ENCODE data around the gene COQ8B. TPM values are rescaled to one million over a fixed set of nuclear protein-coding genes. Genes with fewer than 3 reads are reported as not detected.

COQ8B gene
- total RNA-seq, 1 experiment from 2014 or later = 35.7 TPM

DNA sequence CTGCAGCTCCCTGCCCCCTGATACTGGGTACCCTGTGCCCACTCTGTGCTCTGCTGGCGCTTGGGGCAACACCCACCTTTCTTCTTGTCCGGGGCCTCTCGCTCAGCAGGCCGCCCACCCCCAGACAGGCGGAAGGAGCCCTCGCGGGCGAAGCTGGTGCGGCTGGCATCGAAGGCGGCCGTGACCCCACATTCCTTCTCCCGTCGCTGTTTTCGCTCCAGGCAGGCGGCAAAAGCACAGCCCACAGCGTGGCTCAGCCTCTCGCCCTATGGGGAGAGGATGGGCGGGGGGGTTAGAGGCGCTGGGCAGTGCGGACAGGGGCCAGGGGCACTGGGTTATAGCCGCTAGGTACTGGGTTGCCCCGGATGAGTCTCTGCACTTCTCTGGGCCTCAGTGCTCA, 39.5 kb downstream of the COQ8B start:
- ChIA-PET CTCF (no interaction called here), POLR2A (no interaction called here)
- no peaks in the 10 kb centered on the region for H3K9me3 ChIP-seq
- H3K36me3 Mint-ChIP-seq (ENCODE audit: insufficient read depth, unreplicated experiment) = peaks cover 24% of the 10 kb centered on the region
- H3K36me3 ChIP-seq (ENCODE audit: control insufficient read depth, insufficient read depth, low read length) = no peaks in the 10 kb centered on the region
- no peak overlapping the region for H3K27ac Mint-ChIP-seq (ENCODE audit: unreplicated experiment)
- TF ChIP-seq, protein P1, sequence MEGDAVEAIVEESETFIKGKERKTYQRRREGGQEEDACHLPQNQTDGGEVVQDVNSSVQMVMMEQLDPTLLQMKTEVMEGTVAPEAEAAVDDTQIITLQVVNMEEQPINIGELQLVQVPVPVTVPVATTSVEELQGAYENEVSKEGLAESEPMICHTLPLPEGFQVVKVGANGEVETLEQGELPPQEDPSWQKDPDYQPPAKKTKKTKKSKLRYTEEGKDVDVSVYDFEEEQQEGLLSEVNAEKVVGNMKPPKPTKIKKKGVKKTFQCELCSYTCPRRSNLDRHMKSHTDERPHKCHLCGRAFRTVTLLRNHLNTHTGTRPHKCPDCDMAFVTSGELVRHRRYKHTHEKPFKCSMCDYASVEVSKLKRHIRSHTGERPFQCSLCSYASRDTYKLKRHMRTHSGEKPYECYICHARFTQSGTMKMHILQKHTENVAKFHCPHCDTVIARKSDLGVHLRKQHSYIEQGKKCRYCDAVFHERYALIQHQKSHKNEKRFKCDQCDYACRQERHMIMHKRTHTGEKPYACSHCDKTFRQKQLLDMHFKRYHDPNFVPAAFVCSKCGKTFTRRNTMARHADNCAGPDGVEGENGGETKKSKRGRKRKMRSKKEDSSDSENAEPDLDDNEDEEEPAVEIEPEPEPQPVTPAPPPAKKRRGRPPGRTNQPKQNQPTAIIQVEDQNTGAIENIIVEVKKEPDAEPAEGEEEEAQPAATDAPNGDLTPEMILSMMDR (IDR thresholded peaks at IDR 0.05; ENCODE audit: insufficient read depth in 1 of 2, low read depth in 1 of 2, low read length in 1 of 2, severe bottlenecking in 1 of 2, unreplicated experiment in 1 of 2) = no peak
- no peaks in the 10 kb centered on the region for H3K27me3 ChIP-seq (replicated peaks; ENCODE audit: control insufficient read depth, insufficient read depth, low read length)
- BruUV-seq (replicated peaks) = no TSS peak
- no peaks in the 10 kb centered on the region for H3K4me1 Mint-ChIP-seq (ENCODE audit: low read depth, unreplicated experiment)
- H3K4me3 ChIP-seq (ENCODE audit: low read depth, low read length) = no peak overlapping the region
- no peak for DNase-seq
- intact Hi-C loops (cut with micrococcal nuclease; ENCODE audit: unreplicated experiment) = no loop called here
- H3K9me3 Mint-ChIP-seq (ENCODE audit: unreplicated experiment) = no peaks in the 10 kb centered on the region
- no peaks in the 10 kb centered on the region for H3K27me3 Mint-ChIP-seq (ENCODE audit: insufficient read depth, unreplicated experiment)
- H3K4me3 Mint-ChIP-seq (ENCODE audit: unreplicated experiment) = no peak overlapping the region
- no peaks in the 10 kb centered on the region for H3K4me1 ChIP-seq

DNA sequence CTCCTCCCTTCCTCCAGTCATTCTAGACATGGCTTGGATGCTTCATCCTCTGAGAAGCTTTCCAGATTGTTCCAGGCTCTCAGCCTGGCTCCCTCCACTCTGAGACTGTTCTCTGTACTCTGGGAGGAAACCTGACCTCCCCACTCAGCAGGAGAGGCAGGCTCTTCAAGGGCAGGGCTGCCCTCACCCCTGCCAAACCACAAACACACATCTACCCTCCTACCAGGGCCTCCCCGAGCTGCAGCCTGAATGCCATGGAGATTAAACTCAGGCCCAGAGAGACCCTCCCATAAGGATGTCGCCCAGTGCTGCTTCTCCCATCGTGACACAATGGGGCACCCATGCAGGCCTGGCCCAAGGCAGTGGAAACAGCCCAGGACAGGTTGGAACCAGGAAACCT, 42.4 kb downstream of the COQ8B start:
- Mint-ChIP-seq H3K36me3 (ENCODE audit: insufficient read depth, unreplicated experiment) (peaks cover 24% of the 10 kb centered on the region), H3K4me1 (ENCODE audit: low read depth, unreplicated experiment) (no peaks in the 10 kb centered on the region), H3K4me3 (ENCODE audit: unreplicated experiment) (no peak overlapping the region), H3K27ac (ENCODE audit: unreplicated experiment) (no peak overlapping the region), H3K9me3 (ENCODE audit: unreplicated experiment) (no peaks in the 10 kb centered on the region), H3K27me3 (ENCODE audit: insufficient read depth, unreplicated experiment) (no peaks in the 10 kb centered on the region)
- H3K9me3 ChIP-seq = no peaks in the 10 kb centered on the region
- H3K36me3 ChIP-seq (ENCODE audit: control insufficient read depth, insufficient read depth, low read length) = no peaks in the 10 kb centered on the region
- DNase-seq = no peak
- BruUV-seq (replicated peaks) = no TSS peak
- no peak overlapping the region for H3K4me3 ChIP-seq (ENCODE audit: low read depth, low read length)
- POLR2A ChIA-PET = no interaction called here
- no peaks in the 10 kb centered on the region for H3K27me3 ChIP-seq (replicated peaks; ENCODE audit: control insufficient read depth, insufficient read depth, low read length)
- CTCF ChIA-PET = no interaction called here
- intact Hi-C loops (cut with micrococcal nuclease; ENCODE audit: unreplicated experiment) = no loop called here
- no peaks in the 10 kb centered on the region for H3K4me1 ChIP-seq
- TF ChIP-seq, protein P1 (IDR thresholded peaks at IDR 0.05; ENCODE audit: insufficient read depth in 1 of 2, low read depth in 1 of 2, low read length in 1 of 2, severe bottlenecking in 1 of 2, unreplicated experiment in 1 of 2) = no peak

DNA sequence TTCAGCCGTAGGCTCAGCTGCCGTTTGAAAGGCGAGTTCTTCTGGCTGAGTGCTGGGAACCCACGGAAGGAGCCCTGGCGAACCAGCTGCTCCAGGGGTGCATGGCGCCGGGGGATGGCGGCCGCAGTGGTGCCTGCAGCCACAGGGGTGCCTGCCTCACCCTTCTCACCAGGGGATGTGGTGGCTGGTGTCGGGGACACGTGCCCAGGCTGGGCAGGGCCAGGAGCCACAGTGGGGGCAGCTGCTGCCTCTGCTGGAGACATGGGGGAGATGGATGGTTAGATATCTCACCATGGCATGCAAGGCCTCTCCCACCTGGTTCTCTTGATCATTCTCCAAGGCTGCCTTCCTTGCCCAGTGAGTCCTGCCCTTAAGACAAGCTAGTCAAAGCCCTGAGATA, 43.3 kb downstream of the COQ8B start:
- Mint-ChIP-seq H3K4me1 (ENCODE audit: low read depth, unreplicated experiment) (no peaks in the 10 kb centered on the region), H3K27ac (ENCODE audit: unreplicated experiment) (no peak overlapping the region), H3K9me3 (ENCODE audit: unreplicated experiment) (no peaks in the 10 kb centered on the region), H3K27me3 (ENCODE audit: insufficient read depth, unreplicated experiment) (no peaks in the 10 kb centered on the region), H3K4me3 (ENCODE audit: unreplicated experiment) (no peak overlapping the region), H3K36me3 (ENCODE audit: insufficient read depth, unreplicated experiment) (peaks cover 21% of the 10 kb centered on the region)
- Histone ChIP-seq H3K9me3 (no peaks in the 10 kb centered on the region), H3K4me1 (no peaks in the 10 kb centered on the region), H3K4me3 (ENCODE audit: low read depth, low read length) (no peak overlapping the region), H3K36me3 (ENCODE audit: control insufficient read depth, insufficient read depth, low read length) (no peaks in the 10 kb centered on the region), H3K27me3 (replicated peaks; ENCODE audit: control insufficient read depth, insufficient read depth, low read length) (no peaks in the 10 kb centered on the region)
- no peak for DNase-seq
- TF ChIP-seq, protein P1 (IDR thresholded peaks at IDR 0.05; ENCODE audit: insufficient read depth in 1 of 2, low read depth in 1 of 2, low read length in 1 of 2, severe bottlenecking in 1 of 2, unreplicated experiment in 1 of 2) = no peak
- no TSS peak for BruUV-seq (replicated peaks)
- ChIA-PET CTCF (no interaction called here), POLR2A (no interaction called here)
- intact Hi-C loops (cut with micrococcal nuclease; ENCODE audit: unreplicated experiment) = no loop called here

Measured in Caco-2 (cell line).